HCT116 (cell line): ENCODE data around the gene TLE3.

Experiments used
- CTCF ChIP-seq, 3 experiments: fragments of 200-600 bp in 1 of 3; sonication (generic) in 1 of 3; IDR thresholded peaks in 2 of 3; conservative IDR thresholded peaks in 1 of 3; 2 replicates each; pipeline ENCODE4 v1.5.1; 2012 to 2017; ENCODE audit warnings: low read depth in 2 of 3, low read length in 2 of 3, antibody characterized with exemption in 1 of 3, borderline replicate concordance in 1 of 3, control low read depth in 1 of 3, mild to moderate bottlenecking in 1 of 3, mixed read lengths in 1 of 3, mixed run types in 1 of 3, moderate library complexity in 1 of 3; ENCODE audit not compliant: insufficient read depth in 1 of 3
- EGR1 ChIP-seq: IDR thresholded peaks from 2 replicates; pipeline ENCODE4 v1.6.1; 2012; ENCODE audit warnings: low read depth
- EZH2phosphoT487 ChIP-seq: fragments of 200-600 bp; IDR thresholded peaks from 2 replicates; pipeline ENCODE4 v1.6.1; 2018; ENCODE audit warnings: antibody characterized with exemption, borderline replicate concordance
- FOSL1 ChIP-seq: IDR thresholded peaks from 2 replicates; pipeline ENCODE4 v1.6.1; 2012; ENCODE audit warnings: low read depth
- POLR2A ChIP-seq: IDR thresholded peaks from 2 replicates; pipeline ENCODE4 v1.7.0; 2011; ENCODE audit warnings: borderline replicate concordance; ENCODE audit not compliant: insufficient read depth, insufficient read length; ENCODE audit errors: extremely low read depth
- RAD21 ChIP-seq: IDR thresholded peaks from 2 replicates; pipeline ENCODE4 v1.6.1; 2012; ENCODE audit warnings: low read depth, mild to moderate bottlenecking
- TF ChIP-seq, protein P1 (sequence below): IDR thresholded peaks from 2 replicates; pipeline ENCODE4 v1.6.1; 2012

DNA sequence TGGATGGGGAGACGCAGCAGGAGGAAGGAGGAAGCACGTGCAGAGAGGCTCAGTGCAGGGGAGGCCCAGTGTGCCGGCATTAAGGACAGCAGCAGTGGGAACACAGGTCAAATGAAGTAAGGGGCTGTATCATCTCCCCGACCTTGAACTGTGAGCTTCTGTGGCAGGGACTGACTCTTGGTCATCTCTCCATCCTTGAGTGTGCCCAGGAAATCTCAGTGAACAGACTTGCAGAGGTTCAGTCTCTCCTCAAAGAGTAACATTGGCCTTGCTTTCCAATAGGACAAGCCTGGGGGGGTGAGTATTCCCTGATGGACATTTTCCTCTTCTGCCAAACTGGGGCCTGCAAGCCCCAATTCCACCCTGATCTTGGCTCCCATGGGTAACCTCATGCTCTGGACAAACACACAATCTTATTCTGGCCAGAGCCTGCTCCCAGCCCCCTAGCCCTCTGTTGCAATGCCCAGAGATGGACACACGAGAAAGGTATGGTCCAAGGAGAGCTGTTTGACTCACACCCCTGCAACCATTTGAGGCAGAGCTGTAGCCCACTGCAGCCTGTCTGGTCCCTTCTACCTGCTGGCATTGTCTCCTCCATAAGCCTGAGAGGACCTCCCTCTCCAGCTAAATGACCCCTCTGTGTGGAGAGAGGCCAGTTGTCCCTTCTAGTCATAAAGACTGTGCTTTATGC, 50.9 kb downstream of the TLE3 start:
- TF ChIP-seq CTCF (IDR thresholded peaks at IDR 0.05 in 2 of 3, conservative IDR thresholded peaks at IDR 0.05 in 1 of 3; ENCODE audit: borderline replicate concordance in 1 of 3, insufficient read depth in 1 of 3, low read depth in 2 of 3, low read length in 2 of 3) (no peak), EGR1 (no peak), RAD21 (no peak), EZH2phosphoT487 (no peak), FOSL1 (no peak), POLR2A (no peak)
- TF ChIP-seq, protein P1, sequence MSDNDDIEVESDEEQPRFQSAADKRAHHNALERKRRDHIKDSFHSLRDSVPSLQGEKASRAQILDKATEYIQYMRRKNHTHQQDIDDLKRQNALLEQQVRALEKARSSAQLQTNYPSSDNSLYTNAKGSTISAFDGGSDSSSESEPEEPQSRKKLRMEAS, result no peak
